ENCODE measurements around the gene MOSPD2. TPM values are rescaled to one million over a fixed set of nuclear protein-coding genes. Genes with fewer than 3 reads are reported as not detected.

Gene MOSPD2
- total and polyA plus RNA-seq, 4 donors: 5.5 to 48.9 (median 15.4) TPM

DNA sequence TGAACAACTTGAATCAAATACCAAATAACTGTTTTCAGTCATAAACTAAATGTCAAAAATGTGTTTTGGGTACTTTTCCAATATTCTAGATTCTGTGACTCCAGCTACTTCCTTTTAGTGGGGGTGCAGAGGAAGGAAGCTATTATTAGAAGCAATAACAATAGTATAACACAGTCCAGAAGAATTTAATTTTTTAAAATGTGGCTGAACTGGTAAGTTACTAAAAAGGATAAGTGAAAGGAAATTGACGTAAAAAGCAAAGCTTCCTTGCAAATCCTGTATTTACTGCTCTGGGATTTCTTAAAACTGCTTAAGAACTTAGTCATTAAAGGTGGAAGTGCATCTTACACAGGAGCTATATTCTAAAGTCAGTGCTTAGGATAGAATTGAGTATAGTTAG is 53.2 kb downstream of the MOSPD2 start:
- Histone ChIP-seq H3K4me1 (ENCODE audit: control insufficient read depth in 5 of 5, insufficient read depth in 5 of 5, low read length in 5 of 5) (no peaks in the 10 kb centered on the region), H3K36me3 (ENCODE audit: control insufficient read depth in 4 of 4, insufficient read depth in 4 of 4, low read length in 4 of 4) (no peaks in the 10 kb centered on the region), H3K27ac (ENCODE audit: low read depth in 1 of 2, low read length in 1 of 2) (no peak overlapping the region), H3K9ac (ENCODE audit: insufficient read depth in 1 of 2, low read length in 2 of 2) (no peak overlapping the region), H3K4me3 (no peak overlapping the region), H3K27me3 (ENCODE audit: control insufficient read depth in 3 of 3, insufficient read depth in 3 of 3, low read length in 2 of 3) (peaks cover 0 to 25% (median 9%) of the 10 kb centered on the region in 3 donors), H3K9me3 (ENCODE audit: control insufficient read depth in 4 of 4, insufficient read depth in 3 of 4, low read length in 3 of 4) (no peaks in the 10 kb centered on the region)
- DNase-seq (no peak), ATAC-seq (ENCODE audit: insufficient read depth, low FRiP score) (no peak)
- TF ChIP-seq, protein P1, sequence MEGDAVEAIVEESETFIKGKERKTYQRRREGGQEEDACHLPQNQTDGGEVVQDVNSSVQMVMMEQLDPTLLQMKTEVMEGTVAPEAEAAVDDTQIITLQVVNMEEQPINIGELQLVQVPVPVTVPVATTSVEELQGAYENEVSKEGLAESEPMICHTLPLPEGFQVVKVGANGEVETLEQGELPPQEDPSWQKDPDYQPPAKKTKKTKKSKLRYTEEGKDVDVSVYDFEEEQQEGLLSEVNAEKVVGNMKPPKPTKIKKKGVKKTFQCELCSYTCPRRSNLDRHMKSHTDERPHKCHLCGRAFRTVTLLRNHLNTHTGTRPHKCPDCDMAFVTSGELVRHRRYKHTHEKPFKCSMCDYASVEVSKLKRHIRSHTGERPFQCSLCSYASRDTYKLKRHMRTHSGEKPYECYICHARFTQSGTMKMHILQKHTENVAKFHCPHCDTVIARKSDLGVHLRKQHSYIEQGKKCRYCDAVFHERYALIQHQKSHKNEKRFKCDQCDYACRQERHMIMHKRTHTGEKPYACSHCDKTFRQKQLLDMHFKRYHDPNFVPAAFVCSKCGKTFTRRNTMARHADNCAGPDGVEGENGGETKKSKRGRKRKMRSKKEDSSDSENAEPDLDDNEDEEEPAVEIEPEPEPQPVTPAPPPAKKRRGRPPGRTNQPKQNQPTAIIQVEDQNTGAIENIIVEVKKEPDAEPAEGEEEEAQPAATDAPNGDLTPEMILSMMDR (IDR thresholded peaks at IDR 0.05; ENCODE audit: control extremely low read depth, extremely low read depth): no peak
- 57 to 60% methylated on average over 1 of the region's 1 CpG for WGBS, 2 donors

GRCh38 chrX:14927401-14927800 is 54.2 kb downstream of the MOSPD2 start:
- Histone ChIP-seq H3K9ac (ENCODE audit: insufficient read depth in 1 of 2, low read length in 2 of 2) (no peak overlapping the region), H3K4me1 (ENCODE audit: control insufficient read depth in 5 of 5, insufficient read depth in 5 of 5, low read length in 5 of 5) (no peaks in the 10 kb centered on the region), H3K27me3 (ENCODE audit: control insufficient read depth in 3 of 3, insufficient read depth in 3 of 3, low read length in 2 of 3) (peaks cover 0 to 27% (median 11%) of the 10 kb centered on the region in 3 donors), H3K9me3 (ENCODE audit: control insufficient read depth in 4 of 4, insufficient read depth in 3 of 4, low read length in 3 of 4) (no peaks in the 10 kb centered on the region), H3K27ac (ENCODE audit: low read depth in 1 of 2, low read length in 1 of 2) (no peak overlapping the region), H3K4me3 (no peak overlapping the region), H3K36me3 (ENCODE audit: control insufficient read depth in 4 of 4, insufficient read depth in 4 of 4, low read length in 4 of 4) (no peaks in the 10 kb centered on the region)
- WGBS, 2 donors: 67 to 70% methylated on average over 5 of the region's 5 CpGs
- no peak for DNase-seq
- ATAC-seq (ENCODE audit: insufficient read depth, low FRiP score): no peak
- TF ChIP-seq, protein P1 (IDR thresholded peaks at IDR 0.05; ENCODE audit: control extremely low read depth, extremely low read depth): no peak

- Histone ChIP-seq H3K9me3 (ENCODE audit: control insufficient read depth in 4 of 4, insufficient read depth in 3 of 4, low read length in 3 of 4) (no peaks in the 10 kb centered on the region), H3K4me1 (ENCODE audit: control insufficient read depth in 5 of 5, insufficient read depth in 5 of 5, low read length in 5 of 5) (no peaks in the 10 kb centered on the region), H3K36me3 (ENCODE audit: control insufficient read depth in 4 of 4, insufficient read depth in 4 of 4, low read length in 4 of 4) (no peaks in the 10 kb centered on the region), H3K27me3 (ENCODE audit: control insufficient read depth in 3 of 3, insufficient read depth in 3 of 3, low read length in 2 of 3) (peaks cover 0 to 23% (median 12%) of the 10 kb centered on the region in 3 donors), H3K4me3 (no peak overlapping the region), H3K9ac (ENCODE audit: insufficient read depth in 1 of 2, low read length in 2 of 2) (no peak overlapping the region), H3K27ac (ENCODE audit: low read depth in 1 of 2, low read length in 1 of 2) (no peak overlapping the region)
- TF ChIP-seq, protein P1 (IDR thresholded peaks at IDR 0.05; ENCODE audit: control extremely low read depth, extremely low read depth): no peak
- WGBS, 2 donors: 62 to 71% methylated on average over 1 of the region's 1 CpG
- no peak for ATAC-seq (ENCODE audit: insufficient read depth, low FRiP score)
- DNase-seq: no peak
Measured at GRCh38 chrX:14930663-14931062, 57.4 kb downstream of the MOSPD2 start.

- Histone ChIP-seq H3K27ac (ENCODE audit: low read depth in 1 of 2, low read length in 1 of 2) (no peak overlapping the region), H3K9me3 (ENCODE audit: control insufficient read depth in 4 of 4, insufficient read depth in 3 of 4, low read length in 3 of 4) (no peaks in the 10 kb centered on the region), H3K36me3 (ENCODE audit: control insufficient read depth in 4 of 4, insufficient read depth in 4 of 4, low read length in 4 of 4) (no peaks in the 10 kb centered on the region), H3K4me1 (ENCODE audit: control insufficient read depth in 5 of 5, insufficient read depth in 5 of 5, low read length in 5 of 5) (no peaks in the 10 kb centered on the region), H3K4me3 (no peak overlapping the region), H3K27me3 (ENCODE audit: control insufficient read depth in 3 of 3, insufficient read depth in 3 of 3, low read length in 2 of 3) (peaks cover 0 to 36% (median 10%) of the 10 kb centered on the region in 3 donors), H3K9ac (ENCODE audit: insufficient read depth in 1 of 2, low read length in 2 of 2) (no peak overlapping the region)
- WGBS, 2 donors: 96 to 100% methylated on average over 1 of the region's 1 CpG
- ATAC-seq (ENCODE audit: insufficient read depth, low FRiP score) (no peak), DNase-seq (no peak)
- TF ChIP-seq, protein P1 (IDR thresholded peaks at IDR 0.05; ENCODE audit: control extremely low read depth, extremely low read depth): no peak
Measured at GRCh38 chrX:14932136-14932535, 58.9 kb downstream of the MOSPD2 start.

Measured in lung (tissue), 12 donors.